ENCODE measurements around the gene FILIP1L.
"Not testable (repeated sequence)": the region's sequence is repeated elsewhere in the genome, so short reads cannot be mapped to it uniquely, and the experiment has no call there.

The FILIP1L gene

DNA sequence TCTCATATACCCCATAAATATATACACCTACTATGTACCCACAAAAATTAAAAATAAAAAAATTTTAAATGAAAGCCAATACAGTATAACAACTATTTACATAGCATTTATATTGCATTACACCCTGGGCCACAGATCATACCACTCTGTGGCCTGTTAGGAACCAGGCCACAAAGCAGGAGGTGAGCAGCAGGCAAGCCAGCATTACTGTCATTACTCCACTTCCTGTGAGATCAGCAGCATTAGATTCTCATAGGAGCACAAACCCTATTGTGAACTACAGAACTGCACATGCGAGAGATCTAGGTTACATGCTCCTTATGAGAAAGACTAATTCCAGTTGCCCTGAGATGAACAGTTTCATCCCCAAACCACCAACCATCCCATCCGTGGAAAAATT is 17.4 kb downstream of the FILIP1L start:
- DNase-seq, result no peak

DNA sequence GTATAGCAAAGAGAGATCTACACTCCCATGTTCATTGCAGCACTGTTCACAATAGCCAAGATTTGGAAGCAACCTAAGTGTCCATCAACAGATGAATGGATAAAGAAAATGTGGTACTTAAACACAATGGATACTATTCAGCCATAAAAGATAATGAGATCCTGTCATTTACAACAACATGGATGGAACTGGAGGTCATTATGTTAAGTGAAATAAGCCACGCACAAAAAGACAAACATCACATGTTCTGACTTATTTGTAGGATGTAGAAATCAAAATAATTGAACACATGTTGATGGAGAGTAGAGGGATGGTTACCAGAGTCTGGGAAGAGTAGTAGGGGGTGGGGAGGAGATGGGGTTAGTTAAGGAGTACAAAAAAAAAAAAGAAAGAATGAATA is 18.0 kb downstream of the FILIP1L start:
- not testable (repeated sequence) for DNase-seq

DNA sequence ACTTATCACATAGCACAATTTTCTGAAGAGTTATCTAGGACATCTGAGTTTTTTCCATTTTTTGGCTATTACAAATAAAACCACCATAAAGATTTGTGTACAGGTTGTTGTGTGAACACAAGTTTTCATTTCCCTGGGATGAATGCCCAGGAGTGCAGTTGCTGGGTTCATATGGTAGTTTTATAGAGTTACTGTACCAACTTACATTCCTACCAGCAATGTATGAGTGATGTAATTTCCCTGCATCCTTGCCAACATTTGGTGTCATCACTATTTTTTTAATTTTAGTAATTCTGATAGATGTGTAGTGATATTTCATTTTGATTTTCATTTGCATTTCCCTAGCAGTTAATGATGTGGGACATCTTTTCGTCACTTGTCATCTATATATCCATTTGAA is 20.5 kb downstream of the FILIP1L start:
- DNase-seq, result no peak

DNA sequence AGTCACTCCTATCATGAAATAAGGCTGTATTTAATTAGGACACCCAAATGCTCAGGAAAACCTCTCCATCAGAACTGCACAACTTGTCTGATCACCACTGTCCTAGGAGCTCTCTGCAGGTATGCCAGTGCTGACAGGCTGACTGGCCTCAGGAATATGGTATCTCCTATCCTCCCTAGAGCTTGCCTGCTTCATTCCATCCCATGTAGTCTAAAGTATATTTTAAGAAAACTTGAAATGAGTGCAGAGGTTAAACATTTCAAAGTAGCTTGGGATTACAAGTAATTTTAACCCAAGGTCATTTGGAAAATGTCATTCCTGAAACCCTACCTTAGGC is 23.7 kb downstream of the FILIP1L start:
- no peak for DNase-seq

DNA sequence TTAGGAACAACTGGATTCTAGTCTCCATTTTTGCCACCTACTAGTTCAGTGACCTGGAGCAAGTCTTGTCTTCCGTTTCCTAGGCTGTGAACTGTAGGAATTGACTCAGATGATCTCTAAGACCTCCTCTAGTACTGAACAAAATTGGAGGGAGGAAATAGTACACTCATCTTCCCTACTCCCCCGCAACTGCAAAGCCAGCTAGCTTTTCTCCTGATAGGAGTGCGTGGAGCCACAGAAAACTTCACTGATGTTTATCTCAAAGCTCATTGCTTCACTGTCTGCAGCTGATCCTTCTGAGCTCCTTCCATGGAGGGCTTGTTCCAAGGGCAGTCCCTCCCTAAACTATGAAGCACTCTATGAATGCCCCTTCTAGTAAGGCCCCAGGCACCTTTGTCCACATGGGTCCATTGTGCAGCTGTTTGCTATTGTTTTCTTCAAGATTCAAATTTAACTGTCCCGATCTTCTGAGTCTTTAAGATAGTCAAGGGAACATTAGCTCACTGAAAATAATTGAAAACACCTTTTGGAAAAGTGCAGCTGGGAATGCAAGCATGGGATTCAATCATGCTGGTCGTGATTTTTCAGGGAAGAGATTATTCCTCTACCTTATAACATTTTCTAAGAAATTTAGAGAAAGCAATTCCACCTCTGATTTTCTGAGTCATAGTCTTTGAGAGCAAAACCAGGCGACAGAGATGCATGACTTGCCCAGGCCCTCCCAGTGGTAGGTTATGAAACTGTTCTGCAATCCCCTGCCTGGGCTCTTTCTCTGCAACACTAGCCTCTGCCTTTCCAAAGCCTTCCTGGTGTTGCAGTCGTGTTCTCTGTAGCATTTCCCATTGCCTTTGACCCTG is 24.3 kb downstream of the FILIP1L start:
- peak; percentile 24 for DNase-seq

DNA sequence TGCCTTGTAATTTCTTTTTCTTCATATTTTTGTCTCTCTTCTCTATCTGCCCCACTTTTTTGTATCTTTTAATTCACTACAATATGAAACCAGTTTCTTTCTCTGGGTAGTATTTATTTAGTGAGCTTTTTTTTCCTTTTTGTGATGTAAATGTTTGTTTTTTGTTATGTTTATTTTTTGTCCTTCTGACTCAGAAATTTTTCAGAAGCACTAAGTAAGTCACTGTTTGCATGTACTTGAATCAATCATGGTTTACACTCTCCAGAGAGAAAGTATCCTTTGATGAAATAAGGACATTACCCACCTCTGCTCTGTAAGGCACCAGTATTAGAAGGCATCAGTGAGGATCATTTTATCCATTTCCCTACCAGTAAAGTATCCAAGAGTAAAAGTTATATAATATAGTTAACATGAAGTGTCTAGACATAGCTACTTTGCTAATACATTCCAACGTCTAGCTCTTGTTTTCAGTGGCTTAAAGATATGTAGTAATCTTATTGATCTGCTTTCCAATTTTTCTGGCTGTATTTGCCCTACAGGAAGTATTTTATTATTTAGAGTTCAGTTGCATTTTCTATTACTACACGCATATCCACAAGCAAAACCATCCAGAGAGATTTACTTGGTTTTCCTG is 25.4 kb downstream of the FILIP1L start:
- no peak for DNase-seq

DNA sequence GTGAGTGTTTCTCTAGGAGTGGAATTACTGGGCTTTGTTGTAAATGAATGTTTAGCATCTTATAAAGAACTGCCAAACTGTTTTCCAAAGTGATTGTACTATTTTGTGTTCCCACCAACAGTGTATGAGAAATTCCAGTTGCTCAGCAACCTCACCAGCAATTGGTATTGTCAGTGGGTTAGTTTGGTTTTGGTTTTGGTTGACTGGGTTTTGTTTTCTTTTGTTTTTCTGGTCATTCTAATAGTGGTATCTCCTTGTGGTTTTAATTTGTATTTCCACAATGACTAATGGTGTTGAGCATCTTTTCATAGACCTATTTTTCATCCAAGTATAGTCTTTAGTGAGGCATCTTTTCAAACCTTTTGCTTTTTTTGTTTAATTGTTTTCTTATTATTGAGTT is 27.1 kb downstream of the FILIP1L start:
- no peak for DNase-seq

DNA sequence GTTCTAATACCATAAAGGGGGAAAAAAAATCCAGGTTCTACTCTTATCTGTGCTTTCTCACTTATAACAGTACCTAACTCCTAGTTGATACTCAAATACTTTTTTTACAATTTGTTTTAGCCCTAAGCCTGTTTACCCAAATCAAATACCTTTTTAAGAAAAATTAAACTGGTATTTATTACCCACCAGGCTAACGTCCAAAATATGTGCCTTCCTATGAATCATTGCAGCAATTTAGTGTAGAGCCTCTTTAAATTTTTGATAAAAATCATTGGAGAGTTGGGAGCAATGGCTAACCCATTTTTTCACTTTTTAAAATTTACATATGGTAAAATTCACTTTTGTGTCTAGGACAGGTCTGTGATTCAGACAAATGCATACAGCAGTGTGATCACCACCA is 27.9 kb downstream of the FILIP1L start:
- DNase-seq, result no peak

DNA sequence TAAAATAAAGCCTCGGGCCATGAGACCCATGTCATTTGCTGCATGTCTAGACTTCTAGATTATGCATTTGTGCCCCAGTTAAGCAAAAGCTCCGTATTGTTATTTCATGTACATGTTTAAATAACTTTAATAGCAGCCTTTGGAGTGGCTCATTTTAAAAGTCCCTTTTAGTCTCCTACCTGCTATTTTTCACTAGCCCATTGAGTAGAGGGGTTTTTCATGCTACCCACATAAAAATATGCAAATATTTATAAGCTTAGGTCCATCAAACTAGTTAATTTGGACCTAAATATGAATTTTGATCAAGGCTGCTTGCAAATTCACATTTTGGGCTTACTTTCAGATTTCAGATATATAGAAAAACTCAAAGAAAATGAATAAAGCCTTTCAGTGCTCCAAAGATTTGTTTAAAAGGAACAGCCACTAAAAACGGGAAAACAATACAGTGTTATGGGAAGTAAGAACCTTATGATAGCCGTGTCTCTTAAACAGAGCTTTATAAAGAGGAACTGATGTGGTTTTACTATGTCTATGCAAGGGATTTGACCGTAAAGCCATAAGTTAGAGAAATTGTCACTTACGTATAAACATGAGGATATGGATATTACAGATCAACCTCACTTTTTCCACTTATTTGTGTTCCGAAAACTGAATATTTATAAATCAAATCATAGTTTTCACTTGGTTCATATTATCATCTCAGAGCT is 30.0 kb downstream of the FILIP1L start:
- no peak for DNase-seq

DNA sequence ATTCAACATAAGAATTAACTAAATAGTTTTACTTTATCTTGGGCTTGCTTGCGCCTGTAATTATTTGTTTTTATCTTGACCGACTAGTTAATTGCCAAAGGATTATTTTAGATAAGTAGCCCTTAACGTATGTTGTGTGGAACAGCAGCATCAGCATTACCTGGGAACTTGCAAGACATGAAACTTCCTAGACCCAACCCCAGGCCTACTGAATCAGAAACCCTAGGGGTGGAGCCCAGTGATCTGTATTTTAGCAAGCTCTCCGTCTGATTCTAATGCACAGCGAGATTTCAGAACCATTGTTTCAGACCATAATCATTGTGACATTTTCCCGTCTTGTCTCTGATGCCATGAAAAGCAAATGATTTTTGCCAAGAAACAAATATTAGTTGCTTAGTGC is 31.1 kb downstream of the FILIP1L start:
- no peak for DNase-seq

DNA sequence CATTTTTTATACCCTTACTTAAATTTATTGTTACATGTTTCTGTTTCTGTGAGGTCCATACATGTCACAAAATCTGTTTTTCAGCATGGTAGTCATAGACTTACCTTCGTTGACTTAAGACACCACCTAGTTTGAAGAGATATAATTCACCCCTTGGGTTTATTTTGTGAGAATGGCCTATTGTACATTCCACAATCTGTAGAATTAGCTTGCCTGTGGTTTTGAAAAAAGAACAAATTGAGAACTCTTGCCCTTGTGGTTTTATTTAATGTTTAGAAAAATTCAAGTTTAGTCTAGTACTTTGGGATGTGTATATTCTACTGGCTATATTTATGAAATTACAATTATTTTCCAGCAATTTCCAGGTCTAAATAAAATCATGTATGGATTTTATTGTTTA is 31.6 kb downstream of the FILIP1L start:
- DNase-seq, result no peak

DNA sequence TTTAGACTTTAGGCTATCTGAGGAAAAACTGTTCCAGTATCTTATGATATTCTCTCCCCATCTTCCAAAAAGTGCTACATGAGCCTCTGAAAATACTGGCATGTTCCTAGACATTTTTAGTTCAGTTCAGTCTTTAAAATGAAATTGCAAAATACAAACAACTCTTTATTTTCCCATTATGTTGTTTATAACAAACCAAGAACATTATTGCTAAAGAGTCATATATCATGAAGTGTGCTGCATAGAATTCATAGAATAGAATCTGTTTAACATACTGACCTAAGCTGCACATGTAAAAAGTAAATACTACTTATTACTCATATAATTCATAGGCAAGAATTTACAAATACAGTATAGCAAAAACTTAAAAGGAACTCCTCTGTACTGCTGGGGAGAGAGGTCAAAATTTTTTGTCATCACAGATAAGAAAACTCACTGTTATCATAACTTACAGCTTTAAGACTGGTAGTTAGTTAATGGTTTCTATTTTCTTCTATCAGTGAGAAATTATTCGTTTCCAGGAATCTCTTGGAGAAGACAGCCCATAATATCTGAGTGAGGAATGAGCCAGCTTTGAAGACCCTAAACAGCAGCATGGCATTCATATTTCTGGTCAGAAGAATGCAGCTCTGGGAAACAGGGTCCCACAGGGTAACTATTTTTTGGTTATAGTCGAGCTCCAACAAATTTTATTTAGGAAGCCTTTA is 32.2 kb downstream of the FILIP1L start:
- no peak for DNase-seq

DNA sequence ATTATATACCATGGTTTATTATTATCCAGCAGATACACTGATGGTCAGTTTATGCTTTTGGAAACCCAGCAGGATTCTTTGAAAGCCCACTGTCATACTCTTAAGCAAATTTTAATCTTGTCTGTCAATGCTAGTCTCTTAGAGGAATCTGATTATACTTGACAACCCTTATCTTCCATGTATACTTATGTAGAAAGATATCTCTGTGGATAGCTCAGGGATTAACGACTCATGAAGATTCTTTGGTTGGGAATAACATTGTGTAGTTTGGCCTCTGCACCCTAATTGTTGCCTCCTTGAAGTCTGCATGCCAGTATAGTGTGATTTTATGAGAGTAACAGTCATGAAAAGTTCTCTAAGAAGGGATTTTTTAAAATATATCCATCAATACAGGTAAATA is 33.0 kb downstream of the FILIP1L start:
- DNase-seq, result no peak

DNA sequence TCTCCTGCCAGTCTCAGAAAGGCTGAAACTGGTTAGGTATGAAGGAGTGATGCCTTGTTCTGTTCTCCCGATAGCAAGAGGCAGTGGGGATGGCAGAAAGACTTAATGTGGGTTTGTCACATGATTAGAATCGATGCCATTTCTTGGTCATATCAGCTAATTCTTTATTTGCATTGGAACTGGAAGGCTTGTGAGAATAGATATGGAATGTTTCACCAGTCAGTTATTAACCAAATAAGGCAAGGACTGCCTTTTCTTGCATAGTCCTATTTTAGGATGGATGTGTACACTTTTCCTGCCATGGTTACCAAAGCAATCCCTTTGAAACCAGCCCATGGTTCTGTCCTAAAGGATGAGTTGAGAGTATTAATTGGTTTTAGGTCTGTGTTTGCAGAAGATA is 33.7 kb downstream of the FILIP1L start:
- no peak for DNase-seq

DNA sequence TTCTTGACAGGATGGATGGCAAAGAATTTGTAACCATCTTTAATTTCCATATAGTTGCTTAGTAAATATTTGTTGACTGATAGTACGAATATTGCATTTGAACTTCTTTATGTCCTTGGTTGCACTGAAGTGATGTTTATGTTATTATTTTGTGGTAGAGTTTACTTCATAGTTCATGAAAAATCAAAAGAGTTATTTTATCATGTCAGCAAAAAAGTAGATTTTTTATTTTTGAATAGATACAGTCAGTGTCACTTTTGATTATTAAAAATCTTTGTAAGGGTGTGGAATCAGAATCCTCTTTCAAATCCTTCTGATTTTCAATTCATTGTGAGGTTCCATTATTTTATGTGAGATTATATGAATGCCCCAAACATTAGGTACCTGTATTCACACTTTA is 35.0 kb downstream of the FILIP1L start:
- no peak for DNase-seq

DNA sequence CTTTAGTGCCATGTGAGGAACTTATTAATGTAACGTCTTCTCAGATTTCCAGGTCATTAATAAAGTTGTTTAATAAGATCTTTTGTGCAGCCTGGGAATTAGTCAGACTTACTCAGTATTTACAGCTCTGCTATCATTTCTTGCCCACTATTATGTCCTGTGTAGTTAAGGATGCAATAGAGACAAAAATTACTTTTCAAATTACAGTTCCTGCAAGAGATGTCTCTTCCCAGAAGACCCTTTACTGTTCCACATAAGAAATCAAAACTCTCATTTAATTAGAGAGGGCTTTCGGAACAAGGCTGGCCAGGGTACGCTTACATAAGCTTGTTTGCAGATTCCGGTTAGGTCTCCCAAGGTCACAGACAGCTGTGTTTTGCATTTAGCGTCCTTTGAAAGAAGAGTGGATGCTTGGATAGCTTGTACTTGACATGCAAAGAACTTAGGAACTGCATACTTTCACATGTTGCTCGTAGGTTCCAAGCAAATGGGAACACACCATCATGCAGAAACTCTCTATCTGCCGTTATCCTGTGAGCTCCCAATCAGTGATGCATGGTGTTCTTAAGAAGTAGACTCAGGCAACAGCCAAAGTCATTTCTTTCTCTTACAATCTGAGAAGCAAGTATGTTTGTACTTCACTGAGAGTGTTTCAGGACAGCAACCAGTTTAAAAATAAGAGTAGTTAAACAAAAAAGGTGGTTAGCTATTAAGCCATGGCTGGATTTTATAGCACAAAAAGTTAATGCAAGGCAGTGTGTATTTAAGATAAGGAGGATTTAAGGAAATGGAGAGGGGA is 37.4 kb downstream of the FILIP1L start:
- no peak for DNase-seq

DNA sequence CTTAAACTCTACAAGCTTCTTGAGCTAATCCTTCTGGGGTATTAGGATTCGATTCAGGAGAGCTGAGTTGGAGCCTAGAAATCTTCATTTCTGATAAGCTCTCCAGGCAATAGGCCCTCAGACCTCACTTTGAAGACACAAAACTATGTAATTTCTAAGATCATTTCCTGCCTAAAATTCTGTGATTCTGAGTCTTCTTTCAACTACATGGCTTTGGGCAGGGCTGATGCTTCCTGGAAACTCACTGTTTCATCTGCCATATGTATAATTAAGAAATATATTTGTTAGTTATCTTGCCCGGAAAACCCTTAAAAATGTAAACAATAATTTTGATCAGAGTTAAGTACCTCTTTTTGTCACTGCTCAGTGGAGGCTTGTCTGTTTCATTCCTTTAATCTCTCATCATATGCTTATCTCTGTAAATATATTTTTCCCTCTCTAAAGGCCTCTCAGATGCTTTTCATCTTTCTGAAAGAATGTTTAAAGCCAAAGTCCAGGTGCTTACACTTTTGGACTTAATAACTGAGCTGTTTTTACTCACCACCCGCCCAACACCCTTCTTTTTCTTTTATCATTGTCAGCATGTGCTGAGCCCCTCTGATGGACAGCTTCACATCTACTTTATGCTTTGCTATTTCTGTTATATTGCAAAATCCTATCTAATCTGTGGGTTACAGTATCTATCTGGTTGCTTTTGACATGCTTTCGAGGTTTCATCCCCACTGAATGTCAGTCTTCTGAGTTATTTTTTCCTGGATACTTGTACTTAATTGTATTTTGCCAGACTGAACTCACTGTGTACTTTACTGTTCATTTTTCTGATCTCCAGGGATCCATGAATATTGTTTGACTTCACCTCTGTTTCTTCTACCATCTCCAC is 38.2 kb downstream of the FILIP1L start:
- no peak for DNase-seq

DNA sequence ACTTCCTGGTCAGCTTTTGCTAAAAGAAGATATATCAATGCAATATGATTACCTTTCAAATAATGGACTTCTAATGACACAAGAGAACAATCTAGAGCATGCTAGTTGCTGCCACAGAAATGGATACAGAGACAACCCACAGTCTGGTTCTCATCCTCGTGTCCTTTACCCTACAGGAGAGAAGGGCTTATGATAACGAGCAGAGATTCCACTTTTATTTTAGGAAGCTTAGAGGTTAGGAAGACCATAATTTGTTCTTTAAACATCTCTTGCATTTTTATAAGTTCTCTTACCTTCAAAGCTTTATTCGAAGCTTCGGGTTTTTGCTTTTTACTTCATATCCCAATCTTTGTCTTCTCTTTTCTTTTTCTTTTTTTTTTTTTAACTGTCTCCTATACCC is 39.1 kb downstream of the FILIP1L start:
- DNase-seq, result no peak

DNA sequence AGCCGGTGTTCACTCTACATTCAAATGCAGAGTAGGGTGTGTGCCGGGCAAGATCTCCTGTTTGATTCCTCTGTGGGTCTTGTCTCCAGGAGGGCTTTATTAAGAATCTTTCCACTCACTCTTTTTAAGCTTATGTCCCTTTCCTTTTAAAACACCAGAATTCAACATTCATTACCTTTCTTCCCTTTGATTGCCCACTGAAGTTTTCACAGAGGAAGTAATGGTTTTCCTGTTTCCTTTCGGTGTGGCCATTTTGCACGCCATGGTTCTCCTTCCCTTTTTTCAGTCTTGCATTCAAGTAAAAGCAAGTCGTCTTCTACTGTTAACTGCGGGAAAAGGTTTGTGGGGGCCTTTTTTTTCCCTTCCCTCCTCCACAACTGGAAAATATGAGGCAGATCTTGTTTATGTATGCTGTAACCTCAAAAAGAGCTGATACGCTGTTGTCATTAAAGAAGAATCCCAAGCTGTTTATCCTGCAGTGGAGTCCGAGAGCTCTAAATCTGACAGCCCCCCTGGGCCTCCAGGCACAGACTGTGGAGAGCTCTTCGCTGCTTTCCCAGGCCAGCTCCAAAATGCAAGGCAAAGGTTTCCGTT is 40.5 kb downstream of the FILIP1L start:
- DNase-seq, result peak; percentile 58

DNA sequence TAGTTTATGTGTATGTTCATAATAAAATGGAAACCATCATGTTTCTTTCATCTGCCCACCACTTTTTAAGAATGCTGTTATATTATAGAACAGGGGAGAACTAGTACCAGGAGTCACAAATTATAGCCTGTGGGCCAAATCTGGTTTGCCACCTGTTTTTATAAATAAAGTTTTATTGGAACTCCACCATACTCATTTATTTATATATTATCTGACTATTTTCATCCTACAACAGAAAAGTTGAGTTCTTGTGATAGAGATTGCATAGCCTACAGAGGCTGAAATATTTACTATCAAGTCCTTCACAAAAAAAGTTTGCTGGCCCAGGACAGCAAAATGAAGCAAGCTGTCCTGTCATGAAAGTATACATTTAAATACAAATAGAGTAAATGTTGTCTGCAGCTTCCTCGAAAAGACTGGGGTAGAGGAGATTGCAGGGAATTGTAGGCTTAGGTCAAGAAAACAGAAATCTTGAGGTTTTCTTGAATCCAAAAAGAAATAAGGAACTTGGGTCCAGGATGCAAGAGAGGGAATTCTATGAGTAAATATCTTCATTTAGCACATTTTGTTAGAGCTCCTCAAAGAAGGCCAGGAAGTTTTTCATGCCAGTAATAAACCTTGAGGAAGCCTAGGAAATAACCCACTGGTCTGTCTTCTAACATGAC is 41.1 kb downstream of the FILIP1L start:
- DNase-seq, result no peak
